ENCODE data around the gene GET3.
A peak's percentile ranks its signal among the peaks of the same experiment; 100 is the strongest.
"Not testable (repeated sequence)": the region's sequence is repeated elsewhere in the genome, so short reads cannot be mapped to it uniquely, and the experiment has no call there.

GET3 gene

DNA sequence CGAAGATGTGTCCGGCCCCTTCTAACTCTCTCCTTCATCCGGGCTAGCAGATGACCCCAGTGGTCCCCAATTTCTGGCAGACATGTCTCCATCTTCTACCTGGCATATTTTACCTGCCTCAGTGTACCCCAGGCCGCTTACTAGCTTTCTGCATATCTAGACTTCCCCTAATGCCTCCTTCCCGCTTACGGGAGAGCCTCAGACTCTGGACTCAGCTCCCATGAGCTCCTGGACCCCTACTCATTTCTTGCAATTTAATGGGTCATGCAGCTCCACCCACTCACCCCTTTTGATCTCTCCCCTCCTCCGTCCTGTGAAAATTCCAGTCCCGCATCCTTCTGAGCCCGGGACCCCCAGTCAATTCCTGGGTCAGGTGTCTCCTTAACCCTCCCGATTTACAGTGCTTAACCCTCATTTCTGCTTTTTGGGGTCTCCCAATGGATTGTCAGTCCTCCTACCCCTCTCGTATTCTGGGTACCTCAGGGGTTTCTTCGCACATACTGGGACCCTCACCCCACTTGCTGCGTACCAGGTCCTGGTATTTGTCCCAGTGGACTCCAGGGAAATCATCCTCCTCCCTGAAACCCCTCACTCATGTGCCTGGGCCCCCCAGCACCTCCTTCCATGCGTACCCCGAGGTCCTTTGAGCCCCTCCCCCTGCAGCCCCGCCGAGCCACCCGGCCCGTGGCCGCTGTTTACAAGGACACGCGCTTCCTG, 53.5 kb downstream of the GET3 start:
- DNase-seq (ENCODE audit: low read depth in 3 of 3, low spot score in 1 of 3), result no peak

DNA sequence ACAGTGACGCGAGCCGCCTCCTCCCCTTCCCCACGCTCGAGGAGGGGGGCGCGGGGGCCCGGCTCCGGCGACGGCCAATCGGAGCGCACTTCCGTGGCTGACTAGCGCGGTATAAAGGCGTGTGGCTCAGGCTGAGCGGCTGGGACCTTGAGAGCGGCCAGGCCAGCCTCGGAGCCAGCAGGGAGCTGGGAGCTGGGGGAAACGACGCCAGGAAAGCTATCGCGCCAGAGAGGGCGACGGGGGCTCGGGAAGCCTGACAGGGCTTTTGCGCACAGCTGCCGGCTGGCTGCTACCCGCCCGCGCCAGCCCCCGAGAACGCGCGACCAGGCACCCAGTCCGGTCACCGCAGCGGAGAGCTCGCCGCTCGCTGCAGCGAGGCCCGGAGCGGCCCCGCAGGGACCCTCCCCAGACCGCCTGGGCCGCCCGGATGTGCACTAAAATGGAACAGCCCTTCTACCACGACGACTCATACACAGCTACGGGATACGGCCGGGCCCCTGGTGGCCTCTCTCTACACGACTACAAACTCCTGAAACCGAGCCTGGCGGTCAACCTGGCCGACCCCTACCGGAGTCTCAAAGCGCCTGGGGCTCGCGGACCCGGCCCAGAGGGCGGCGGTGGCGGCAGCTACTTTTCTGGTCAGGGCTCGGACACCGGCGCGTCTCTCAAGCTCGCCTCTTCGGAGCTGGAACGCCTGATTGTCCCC, 54.2 kb downstream of the GET3 start, which contains the start of gene JUNB:
TSS of gene JUNB (plus strand) at position 142 of the 706 bp plus-strand sequence. CDS start at position 428, 286 bp downstream.
- DNase-seq (ENCODE audit: low read depth in 3 of 3, low spot score in 1 of 3), result peak; percentile 93 to 99 (median 98)

DNA sequence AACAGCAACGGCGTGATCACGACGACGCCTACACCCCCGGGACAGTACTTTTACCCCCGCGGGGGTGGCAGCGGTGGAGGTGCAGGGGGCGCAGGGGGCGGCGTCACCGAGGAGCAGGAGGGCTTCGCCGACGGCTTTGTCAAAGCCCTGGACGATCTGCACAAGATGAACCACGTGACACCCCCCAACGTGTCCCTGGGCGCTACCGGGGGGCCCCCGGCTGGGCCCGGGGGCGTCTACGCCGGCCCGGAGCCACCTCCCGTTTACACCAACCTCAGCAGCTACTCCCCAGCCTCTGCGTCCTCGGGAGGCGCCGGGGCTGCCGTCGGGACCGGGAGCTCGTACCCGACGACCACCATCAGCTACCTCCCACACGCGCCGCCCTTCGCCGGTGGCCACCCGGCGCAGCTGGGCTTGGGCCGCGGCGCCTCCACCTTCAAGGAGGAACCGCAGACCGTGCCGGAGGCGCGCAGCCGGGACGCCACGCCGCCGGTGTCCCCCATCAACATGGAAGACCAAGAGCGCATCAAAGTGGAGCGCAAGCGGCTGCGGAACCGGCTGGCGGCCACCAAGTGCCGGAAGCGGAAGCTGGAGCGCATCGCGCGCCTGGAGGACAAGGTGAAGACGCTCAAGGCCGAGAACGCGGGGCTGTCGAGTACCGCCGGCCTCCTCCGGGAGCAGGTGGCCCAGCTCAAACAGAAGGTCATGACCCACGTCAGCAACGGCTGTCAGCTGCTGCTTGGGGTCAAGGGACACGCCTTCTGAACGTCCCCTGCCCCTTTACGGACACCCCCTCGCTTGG, 55.0 kb downstream of the GET3 start:
- DNase-seq (ENCODE audit: low read depth in 3 of 3, low spot score in 1 of 3), result peak in 2 of 3 donors; percentile 51 to 61

DNA sequence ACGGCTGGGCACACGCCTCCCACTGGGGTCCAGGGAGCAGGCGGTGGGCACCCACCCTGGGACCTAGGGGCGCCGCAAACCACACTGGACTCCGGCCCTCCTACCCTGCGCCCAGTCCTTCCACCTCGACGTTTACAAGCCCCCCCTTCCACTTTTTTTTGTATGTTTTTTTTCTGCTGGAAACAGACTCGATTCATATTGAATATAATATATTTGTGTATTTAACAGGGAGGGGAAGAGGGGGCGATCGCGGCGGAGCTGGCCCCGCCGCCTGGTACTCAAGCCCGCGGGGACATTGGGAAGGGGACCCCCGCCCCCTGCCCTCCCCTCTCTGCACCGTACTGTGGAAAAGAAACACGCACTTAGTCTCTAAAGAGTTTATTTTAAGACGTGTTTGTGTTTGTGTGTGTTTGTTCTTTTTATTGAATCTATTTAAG, 55.6 kb downstream of the GET3 start:
- no peak for DNase-seq (ENCODE audit: low read depth in 3 of 3, low spot score in 1 of 3)

DNA sequence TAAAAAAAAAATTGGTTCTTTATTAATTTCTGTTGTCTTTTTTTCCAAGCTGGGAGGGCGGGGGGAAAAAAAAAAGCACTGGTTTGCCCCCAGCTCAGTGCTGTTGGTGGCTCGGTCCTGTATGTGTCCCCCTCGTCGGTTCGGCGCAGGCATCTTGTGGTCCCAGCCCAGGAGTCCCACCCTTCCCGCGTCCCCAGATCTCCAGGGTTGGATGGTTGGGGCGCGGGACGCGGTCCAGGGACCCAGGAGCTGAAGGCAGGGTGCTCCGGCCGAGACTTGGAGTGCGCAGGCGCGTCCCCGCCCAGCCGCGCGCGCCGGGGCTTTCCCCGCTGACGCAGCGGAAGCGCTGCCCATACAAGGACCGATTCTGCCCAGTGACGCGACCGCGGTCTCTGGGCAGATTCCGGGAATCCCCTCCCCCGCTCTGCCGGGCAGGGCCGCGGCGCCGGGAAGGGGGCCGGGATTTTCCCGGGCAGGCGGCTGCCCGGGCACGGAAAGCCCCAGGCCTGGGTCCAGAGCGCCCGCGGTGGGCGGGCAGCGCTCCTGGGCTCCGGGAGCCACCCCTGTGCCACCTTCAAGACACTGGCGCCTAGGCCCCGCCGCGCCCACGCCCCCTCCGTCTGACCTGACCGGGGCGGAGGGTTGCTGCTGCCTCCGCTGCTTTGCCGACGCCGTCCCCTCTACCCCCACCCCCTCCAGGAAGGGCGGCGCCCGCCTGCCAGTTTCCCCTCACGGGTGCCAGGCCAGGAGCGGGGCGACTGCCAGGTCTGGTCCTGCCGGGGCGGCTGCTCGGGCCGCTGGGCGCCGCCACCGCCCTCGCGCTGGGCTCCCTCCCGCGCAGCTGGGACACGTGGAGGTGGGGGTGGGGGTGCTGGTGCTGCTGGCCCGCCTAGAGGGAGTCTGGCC, 56.2 kb downstream of the GET3 start:
- peak; percentile 90 to 94 (median 93) for DNase-seq (ENCODE audit: low read depth in 3 of 3, low spot score in 1 of 3)

DNA sequence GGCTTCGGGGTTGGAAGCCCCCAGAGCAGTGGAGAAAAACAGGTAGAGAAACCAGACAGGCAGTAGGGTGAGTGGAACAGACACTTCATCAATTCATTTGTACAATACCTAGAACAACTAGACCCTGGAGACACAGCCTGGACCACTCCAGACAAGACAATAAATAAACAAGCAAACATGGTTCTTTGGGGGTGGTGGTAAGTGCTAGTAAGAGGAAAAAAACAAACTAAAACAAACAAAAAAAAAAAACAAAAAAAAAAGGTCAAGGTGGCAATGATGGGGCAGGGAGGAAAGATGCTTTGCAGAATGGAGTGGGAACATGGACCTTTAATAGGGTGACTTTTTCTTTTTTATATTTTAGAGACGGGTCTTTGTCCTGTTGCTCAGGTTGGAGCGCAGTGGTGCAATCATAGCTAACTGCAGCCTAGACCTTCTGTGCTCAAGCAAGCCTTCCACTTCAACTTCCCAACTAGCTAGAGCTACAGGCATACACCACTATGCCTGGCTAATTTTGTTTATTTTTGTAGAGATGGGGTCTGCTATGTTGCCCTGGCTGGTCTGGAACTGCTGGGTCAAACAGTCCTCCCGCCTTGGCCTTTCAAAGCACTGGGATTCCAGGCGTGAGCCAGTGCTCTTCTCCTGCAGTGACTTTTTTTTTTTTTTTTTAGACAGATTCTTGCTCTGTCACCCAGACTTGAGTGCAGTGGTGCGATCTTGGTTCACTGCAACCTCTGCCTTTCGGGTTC, 57.1 kb downstream of the GET3 start:
- no peak for DNase-seq (ENCODE audit: low read depth in 3 of 3, low spot score in 1 of 3)

DNA sequence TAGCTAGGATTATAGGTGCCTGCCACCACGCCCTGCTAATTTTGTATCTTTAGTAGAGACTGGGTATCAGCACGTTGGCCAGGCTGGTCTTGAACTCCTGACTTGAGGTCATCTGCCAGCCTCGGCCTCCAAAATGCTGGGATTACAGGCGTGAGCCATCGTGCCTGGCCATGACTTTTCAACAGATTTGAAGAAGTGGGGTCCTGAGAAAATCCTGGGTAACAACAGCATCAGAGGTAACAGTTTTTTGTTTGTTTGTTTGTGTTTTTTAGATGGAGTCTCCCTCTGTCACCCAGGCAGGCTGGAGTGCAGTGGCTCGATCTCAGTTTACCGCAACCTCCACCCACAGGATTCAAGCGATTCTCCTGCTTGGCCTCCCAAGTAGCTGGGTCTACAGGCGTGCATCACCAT, 57.7 kb downstream of the GET3 start:
- DNase-seq (ENCODE audit: low read depth in 3 of 3, low spot score in 1 of 3), result no peak

DNA sequence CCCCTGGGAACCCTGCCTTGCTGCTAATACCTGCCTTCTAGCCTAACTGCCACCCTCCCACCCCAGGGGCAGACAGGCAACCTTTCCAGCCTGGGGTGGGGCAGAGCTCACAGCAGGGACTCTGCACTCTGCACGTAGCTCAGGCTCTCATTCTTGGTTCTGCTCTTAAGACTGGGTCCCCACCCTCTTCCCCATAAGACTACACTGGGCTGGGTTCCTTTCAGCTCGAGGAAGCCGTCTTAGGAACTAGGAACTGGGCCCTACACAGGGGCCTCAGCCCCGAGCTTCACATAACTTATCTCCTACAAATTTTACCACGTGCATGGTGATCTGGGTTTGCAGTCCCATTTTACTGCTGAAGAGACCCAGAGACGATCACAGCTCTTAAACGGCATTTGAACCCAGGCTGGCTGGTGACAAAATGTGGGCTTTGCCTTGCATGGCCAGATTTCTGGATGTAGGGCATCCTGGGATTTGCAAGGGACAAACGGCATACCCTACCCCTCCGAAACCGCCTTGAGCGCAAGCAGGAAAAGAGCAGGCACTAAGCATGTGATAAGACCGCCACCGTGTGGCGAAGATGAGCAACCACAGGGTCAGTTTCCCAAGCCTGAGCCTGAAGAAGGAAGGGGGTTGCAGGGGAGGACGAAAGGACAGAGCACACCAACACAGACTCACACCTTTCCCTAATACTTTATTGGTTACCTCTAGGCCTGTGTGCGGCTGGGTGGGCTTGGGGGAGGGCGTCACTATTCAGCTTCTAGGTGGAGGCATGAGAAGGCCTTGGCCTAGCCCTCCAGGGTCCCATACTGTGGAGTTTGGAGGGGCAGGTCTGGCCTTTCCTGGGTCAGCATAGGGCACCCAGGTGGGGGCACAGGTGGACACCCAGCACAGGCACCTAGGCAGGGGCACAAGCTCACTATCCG, 59.1 kb downstream of the GET3 start:
- peak in 1 of 3 donors; percentile 63 for DNase-seq (ENCODE audit: low read depth in 3 of 3, low spot score in 1 of 3)

DNA sequence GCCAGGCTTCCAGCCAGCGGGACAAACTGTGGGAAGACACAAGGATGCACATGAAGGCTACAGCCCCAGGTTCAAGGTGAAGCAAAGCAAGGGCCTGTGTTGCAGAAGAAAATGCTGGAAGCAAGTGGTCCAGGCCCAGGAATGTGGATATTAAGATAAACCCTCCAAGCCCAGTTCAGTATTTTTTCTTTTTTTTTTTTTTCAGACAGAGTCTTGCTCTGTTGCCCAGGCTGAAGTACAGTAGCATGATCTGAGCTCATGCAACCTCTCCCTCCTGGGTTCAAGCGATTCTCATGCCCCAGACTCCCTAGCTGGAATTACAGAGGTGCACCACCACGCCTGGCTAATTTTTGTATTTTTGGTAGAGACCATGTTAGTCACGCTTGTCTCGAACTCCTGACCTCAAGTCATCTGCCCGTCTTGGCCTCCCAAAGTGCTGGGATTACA, 59.9 kb downstream of the GET3 start:
- no peak for DNase-seq (ENCODE audit: low read depth in 3 of 3, low spot score in 1 of 3)

DNA sequence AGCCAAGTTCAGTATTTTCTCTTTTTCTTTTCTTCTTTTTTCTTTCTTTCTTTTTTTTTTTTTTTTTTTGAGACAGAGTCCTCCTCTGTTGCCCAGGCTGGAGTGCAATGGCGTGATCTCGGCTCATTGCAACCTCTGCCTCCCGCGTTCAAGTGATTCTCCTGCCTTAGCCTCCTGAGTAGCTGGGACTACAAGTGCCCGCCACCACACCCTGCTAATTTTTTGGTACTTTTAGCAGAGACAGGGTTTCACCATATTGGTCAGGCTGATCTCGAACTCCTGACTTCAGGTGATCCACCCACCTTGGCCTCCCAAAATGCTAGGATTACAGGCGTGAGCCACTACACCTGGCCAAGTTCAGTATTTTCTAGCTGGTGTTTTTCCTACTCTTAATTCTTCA, 60.3 kb downstream of the GET3 start:
- DNase-seq (ENCODE audit: low read depth in 3 of 3, low spot score in 1 of 3), result not testable (repeated sequence)

Data from stimulated activated CD4-positive, alpha-beta T cell treated with anti-CD3 and anti-CD28 coated beads, TNF-alpha, amount 100 ng/mL, for 1 hour (primary cell).